CD4-positive, alpha-beta T cell (primary cell): ENCODE measurements around the gene PTGER3. TPM values are rescaled to one million over a fixed set of nuclear protein-coding genes. Genes with fewer than 3 reads are reported as not detected.

Source experiments
- ATAC-seq: fragments of 200-7000 bp; cut with Tn5 transposase; one replicate; pipeline ENCODE4 v1.10.0; 2022; ENCODE audit warnings: mild to moderate bottlenecking; ENCODE audit not compliant: poor library complexity
- CTCF ChIA-PET: fragments of 350-600 bp; sonication (Branson Sonifier 250); formaldehyde crosslinking; loops from one replicate; lab custom pipeline; 2021; ENCODE audit warnings: antibody characterized with exemption, inconsistent platforms; lab: Charles Lee
- POLR2A ChIA-PET: fragments of 350-600 bp; sonication (Branson Sonifier 250); formaldehyde crosslinking; loops from one replicate; lab custom pipeline; 2021; ENCODE audit warnings: antibody characterized with exemption, inconsistent platforms; lab: Charles Lee
- DNase-seq, 14 experiments: peaks; one replicate each; pipeline ENCODE4 v3.0.0-alpha.2; 2013 to 2020; ENCODE audit warnings: mixed read lengths in 2 of 14
- H3K27ac ChIP-seq, 2 donors: one replicate each; pipeline versions ENCODE4 v1.5.1 to v1.7.0; 2013; ENCODE audit warnings: low read length in 2 of 2, low read depth in 1 of 2, mild to moderate bottlenecking in 1 of 2
- H3K27me3 ChIP-seq, 2 experiments: 1 replicate in 1 of 2; 2 replicates in 1 of 2; pipeline versions ENCODE4 v1.6.1 to v1.7.0; 2013; ENCODE audit warnings: low read length in 2 of 2, control low read depth in 1 of 2, mild to moderate bottlenecking in 1 of 2, moderate library complexity in 1 of 2; ENCODE audit not compliant: insufficient read depth in 2 of 2, control insufficient read depth in 1 of 2
- H3K36me3 ChIP-seq: one replicate; pipeline ENCODE4 v1.6.1; 2013; ENCODE audit warnings: low read length, control low read depth; ENCODE audit not compliant: insufficient read depth
- H3K4me1 ChIP-seq: one replicate; pipeline ENCODE4 v1.6.1; 2013; ENCODE audit warnings: low read length, control low read depth; ENCODE audit not compliant: insufficient read depth
- H3K4me3 ChIP-seq: one replicate; pipeline ENCODE4 v1.5.1; 2013; ENCODE audit warnings: mild to moderate bottlenecking, low read length, moderate library complexity
- H3K9me3 ChIP-seq, 2 experiments: 1 replicate in 1 of 2; 2 replicates in 1 of 2; pipeline versions ENCODE4 v1.6.1 to v1.7.0; 2013; ENCODE audit warnings: low read length in 2 of 2, mild to moderate bottlenecking in 2 of 2, control low read depth in 1 of 2, moderate library complexity in 1 of 2; ENCODE audit not compliant: control insufficient read depth in 1 of 2, insufficient read depth in 1 of 2
- H3K27ac Mint-ChIP-seq: one replicate; pipeline ENCODE4 v1.8.0; 2020; ENCODE audit warnings: mixed read lengths
- H3K27me3 Mint-ChIP-seq: one replicate; pipeline ENCODE4 v1.8.0; 2021; ENCODE audit warnings: mixed read lengths
- H3K36me3 Mint-ChIP-seq: one replicate; pipeline ENCODE4 v1.8.0; 2021; ENCODE audit warnings: low read depth, mixed read lengths
- H3K4me1 Mint-ChIP-seq: one replicate; pipeline ENCODE4 v1.8.0; 2021; ENCODE audit warnings: low read depth, mixed read lengths
- H3K4me3 Mint-ChIP-seq: one replicate; pipeline ENCODE4 v1.8.0; 2020; ENCODE audit warnings: mild to moderate bottlenecking, mixed read lengths
- H3K9me3 Mint-ChIP-seq: one replicate; pipeline ENCODE4 v1.8.0; 2020; ENCODE audit warnings: mixed read lengths
- intact Hi-C, 2 experiments: fragments of 100-400 bp; cut with DNase I in 1 of 2; cut with micrococcal nuclease in 1 of 2; formaldehyde crosslinking; loops; one replicate each; pipeline versions ENCODE4 v1.15.1 to v1.9.0; 2023 to 2025; cut with DNase I, micrococcal nuclease
- total RNA-seq, 174 experiments: library from RNA in 2 of 174; stranded (reverse) in 2 of 174; gene quantifications; one replicate each; pipeline ENCODE4 v1.2.3 and lab custom pipeline; 2021 to 2026
- TF ChIP-seq, protein P1 (sequence below): fragments of 200-600 bp; IDR thresholded peaks from one replicate; pipeline ENCODE4 v1.8.0; 2022; ENCODE audit warnings: antibody characterized with exemption, mild to moderate bottlenecking

The PTGER3 gene
- total RNA-seq, 2 experiments from 2014 or later, result not detected

DNA sequence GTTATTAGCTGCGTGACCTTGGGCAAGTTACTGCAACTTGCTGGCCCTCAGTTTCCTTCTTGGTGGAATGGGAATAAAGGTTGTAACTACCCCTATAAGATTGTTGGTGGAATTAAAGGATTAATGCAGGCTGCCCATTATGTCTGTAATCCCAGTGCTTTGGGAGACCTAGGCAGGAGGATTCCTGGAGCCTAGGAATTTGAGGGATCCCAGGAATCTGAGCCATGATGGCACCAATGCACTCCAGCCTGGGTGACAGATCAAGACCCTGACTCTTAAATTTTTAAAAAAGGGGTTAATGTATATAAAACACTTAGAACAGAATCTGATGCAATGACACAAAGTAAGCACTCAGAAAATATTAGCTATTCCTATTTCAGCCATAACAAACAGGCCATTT is 67.3 kb downstream of the PTGER3 start:
- POLR2A ChIA-PET, result no interaction called here
- Histone ChIP-seq H3K4me3 (no peak overlapping the region), H3K27me3 (no peaks in the 10 kb centered on the region), H3K4me1 (no peaks in the 10 kb centered on the region), H3K9me3 (no peaks in the 10 kb centered on the region), H3K36me3 (no peaks in the 10 kb centered on the region), H3K27ac (no peak overlapping the region)
- ATAC-seq (no peak), DNase-seq (no peak)
- no peak overlapping the region for H3K27ac Mint-ChIP-seq
- TF ChIP-seq, protein P1, sequence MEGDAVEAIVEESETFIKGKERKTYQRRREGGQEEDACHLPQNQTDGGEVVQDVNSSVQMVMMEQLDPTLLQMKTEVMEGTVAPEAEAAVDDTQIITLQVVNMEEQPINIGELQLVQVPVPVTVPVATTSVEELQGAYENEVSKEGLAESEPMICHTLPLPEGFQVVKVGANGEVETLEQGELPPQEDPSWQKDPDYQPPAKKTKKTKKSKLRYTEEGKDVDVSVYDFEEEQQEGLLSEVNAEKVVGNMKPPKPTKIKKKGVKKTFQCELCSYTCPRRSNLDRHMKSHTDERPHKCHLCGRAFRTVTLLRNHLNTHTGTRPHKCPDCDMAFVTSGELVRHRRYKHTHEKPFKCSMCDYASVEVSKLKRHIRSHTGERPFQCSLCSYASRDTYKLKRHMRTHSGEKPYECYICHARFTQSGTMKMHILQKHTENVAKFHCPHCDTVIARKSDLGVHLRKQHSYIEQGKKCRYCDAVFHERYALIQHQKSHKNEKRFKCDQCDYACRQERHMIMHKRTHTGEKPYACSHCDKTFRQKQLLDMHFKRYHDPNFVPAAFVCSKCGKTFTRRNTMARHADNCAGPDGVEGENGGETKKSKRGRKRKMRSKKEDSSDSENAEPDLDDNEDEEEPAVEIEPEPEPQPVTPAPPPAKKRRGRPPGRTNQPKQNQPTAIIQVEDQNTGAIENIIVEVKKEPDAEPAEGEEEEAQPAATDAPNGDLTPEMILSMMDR, result no peak
- intact Hi-C loops, result no loop called here
- H3K27me3 Mint-ChIP-seq, result peaks cover 29% of the 10 kb centered on the region
- no peaks in the 10 kb centered on the region for H3K9me3 Mint-ChIP-seq
- no peaks in the 10 kb centered on the region for H3K36me3 Mint-ChIP-seq
- CTCF ChIA-PET, result no interaction called here
- no peaks in the 10 kb centered on the region for H3K4me1 Mint-ChIP-seq
- no peak overlapping the region for H3K4me3 Mint-ChIP-seq

DNA sequence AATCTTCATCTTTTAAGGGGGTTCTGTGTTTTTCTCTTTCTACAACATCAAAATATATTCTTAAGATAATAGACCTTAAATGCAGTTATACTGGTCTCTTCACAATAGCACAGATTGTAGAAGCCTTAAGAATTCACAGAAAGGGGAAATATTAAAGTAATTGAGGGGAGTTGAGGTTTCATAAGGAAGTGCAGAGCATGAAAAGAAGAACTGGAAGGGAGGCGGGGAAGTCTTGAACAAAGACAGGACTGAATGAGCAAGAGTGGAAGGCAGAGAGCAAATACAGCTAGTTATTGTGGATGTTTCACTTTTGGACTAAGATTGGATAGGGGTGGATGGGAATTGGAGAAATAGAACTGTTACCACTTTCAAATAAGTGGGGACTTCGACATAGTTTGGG is 67.7 kb downstream of the PTGER3 start:
- ChIA-PET CTCF (no interaction called here), POLR2A (no interaction called here)
- ATAC-seq, result no peak

DNA sequence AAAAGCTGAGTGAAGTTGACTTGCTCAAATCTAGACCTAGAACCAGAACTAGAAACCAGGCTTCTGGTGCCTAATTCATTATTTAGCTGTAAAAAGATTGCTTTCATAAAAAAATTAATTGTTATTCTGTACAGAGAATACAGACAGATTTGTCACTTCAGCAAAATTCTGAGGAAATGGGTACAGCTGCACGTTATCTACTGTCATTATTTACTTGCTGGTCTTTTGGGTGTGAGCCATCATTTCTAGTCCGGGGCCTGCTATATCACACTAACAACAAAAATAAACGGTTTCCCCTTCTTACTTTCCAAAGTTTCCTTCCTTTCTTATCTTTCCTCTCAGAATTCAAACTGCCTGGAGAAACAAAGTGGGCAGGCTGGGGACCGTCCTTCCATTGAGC is 68.3 kb downstream of the PTGER3 start:
- intact Hi-C loops, result no loop called here
- DNase-seq, result no peak
- ATAC-seq, result no peak
- H3K9me3 ChIP-seq, result no peaks in the 10 kb centered on the region
- TF ChIP-seq, protein P1, result no peak
- Mint-ChIP-seq H3K27me3 (peaks cover 29% of the 10 kb centered on the region), H3K9me3 (no peaks in the 10 kb centered on the region), H3K27ac (no peak overlapping the region), H3K4me1 (no peaks in the 10 kb centered on the region), H3K36me3 (no peaks in the 10 kb centered on the region), H3K4me3 (no peak overlapping the region)
- no peaks in the 10 kb centered on the region for H3K4me1 ChIP-seq
- no peaks in the 10 kb centered on the region for H3K36me3 ChIP-seq
- CTCF ChIA-PET, result no interaction called here
- no peaks in the 10 kb centered on the region for H3K27me3 ChIP-seq
- POLR2A ChIA-PET, result no interaction called here
- H3K4me3 ChIP-seq, result no peak overlapping the region
- H3K27ac ChIP-seq, result no peak overlapping the region

More for the DNA sequence above, 67.7 kb downstream of the PTGER3 start:
- no peak overlapping the region for H3K4me3 Mint-ChIP-seq
- Histone ChIP-seq H3K36me3 (no peaks in the 10 kb centered on the region), H3K27me3 (no peaks in the 10 kb centered on the region), H3K9me3 (no peaks in the 10 kb centered on the region), H3K27ac (no peak overlapping the region), H3K4me3 (no peak overlapping the region), H3K4me1 (no peaks in the 10 kb centered on the region)
- TF ChIP-seq, protein P1, result no peak
- intact Hi-C loops, result no loop called here
- no peaks in the 10 kb centered on the region for H3K4me1 Mint-ChIP-seq
- no peak overlapping the region for H3K27ac Mint-ChIP-seq
- H3K9me3 Mint-ChIP-seq, result no peaks in the 10 kb centered on the region
- H3K36me3 Mint-ChIP-seq, result no peaks in the 10 kb centered on the region
- DNase-seq, result peak in 1 of 14 experiments; percentile 12
- H3K27me3 Mint-ChIP-seq, result peaks cover 29% of the 10 kb centered on the region
